Stimulated activated CD4-positive, alpha-beta T cell treated with anti-CD3 and anti-CD28 coated beads, Interleukin-12 subunit alpha, Interleukin-12 subunit beta, amount 100 ng/mL, for 4 hours (primary cell): ENCODE data around the gene SEMA5A.

Source experiments
- DNase-seq: peaks from one replicate; pipeline ENCODE4 v3.0.0-alpha.2; 2020

Gene SEMA5A

GRCh38 chr5:9091896-9092662 lies 453.8 kb downstream of the SEMA5A start:
- DNase-seq = no peak

GRCh38 chr5:9090381-9091026 lies 455.4 kb downstream of the SEMA5A start:
- DNase-seq = no peak

DNA sequence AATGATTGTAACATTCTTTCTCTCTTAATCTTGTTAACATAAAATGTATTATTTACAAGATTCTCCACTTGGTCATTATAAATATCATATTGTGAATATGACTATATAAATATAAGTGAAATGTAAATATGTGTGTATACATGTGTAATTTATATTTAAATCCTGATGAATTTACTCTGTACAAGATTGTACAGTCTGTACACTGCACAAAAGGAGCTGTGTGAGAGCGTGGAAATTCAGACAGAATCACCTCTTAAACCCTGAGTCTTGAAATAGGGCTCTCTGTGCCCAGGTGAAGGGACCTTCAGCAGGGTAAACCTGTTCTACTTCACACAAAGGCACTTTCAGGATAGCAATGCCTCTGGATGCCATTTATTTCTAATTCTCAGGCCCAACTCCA lies 456.0 kb downstream of the SEMA5A start:
- no peak for DNase-seq

- DNase-seq = no peak
Observed at GRCh38 chr5:9082996-9083395, 462.9 kb downstream of the SEMA5A start.

DNA sequence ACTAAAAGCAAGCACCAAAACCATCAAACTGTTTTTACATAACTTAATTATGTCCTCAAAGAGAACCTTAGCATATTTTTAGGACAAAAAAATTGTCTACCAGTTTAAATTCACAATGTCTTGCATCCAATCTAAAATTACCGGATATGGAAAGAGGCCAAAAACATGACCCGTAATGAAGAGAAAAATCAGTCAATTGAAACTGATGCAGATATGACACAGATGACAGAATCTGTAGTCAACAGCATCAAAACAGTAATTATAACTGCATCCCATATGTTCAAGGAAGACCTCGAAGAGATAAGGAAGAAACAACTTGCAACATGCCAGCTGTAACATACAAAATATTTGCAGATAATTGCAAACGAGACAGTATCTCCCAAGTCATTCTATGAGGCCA lies 473.2 kb downstream of the SEMA5A start:
- no peak for DNase-seq

GRCh38 chr5:9071524-9071923 lies 474.4 kb downstream of the SEMA5A start:
- DNase-seq = no peak

GRCh38 chr5:9071074-9071473 lies 474.8 kb downstream of the SEMA5A start:
- DNase-seq = no peak

DNA sequence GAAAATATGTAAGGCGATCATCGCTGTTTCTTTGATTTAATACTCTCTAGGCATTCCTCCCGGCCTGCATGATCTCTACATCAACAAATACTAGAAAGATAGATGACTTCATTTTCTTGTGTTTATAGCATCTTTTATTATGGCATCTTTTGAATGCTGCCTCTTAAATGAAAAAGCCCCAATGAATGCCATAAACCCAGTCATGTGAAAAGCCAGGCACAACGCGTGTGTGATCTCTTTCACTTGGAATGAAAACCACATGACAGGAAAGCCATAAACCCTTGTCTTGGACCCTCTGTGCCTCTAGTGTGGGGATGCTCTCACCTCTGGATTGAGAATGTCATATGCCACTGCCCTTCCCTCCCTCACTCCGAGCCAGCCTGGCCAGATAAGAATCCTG lies 476.2 kb downstream of the SEMA5A start:
- DNase-seq = no peak

DNA sequence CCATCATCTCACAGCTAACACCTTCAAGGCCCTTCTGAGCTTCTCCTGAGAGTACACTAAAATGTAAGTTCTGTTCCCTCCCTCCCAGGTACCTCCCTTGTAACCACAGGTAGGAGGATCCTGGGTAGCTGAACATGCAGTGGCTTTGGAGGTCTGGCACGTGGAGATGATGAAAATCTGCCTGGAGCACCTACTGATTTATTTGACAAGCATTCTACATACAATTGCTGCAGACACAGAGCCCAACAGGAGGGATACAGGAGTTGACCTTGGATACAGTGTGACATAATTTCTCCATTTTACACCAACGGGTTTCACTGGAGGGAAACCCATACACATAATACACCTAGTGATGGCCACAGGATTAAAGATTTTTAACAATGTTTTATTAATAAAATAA lies 478.7 kb downstream of the SEMA5A start:
- DNase-seq = no peak

GRCh38 chr5:9066349-9066748 lies 479.5 kb downstream of the SEMA5A start:
- DNase-seq = no peak

GRCh38 chr5:9063615-9064245 lies 482.1 kb downstream of the SEMA5A start:
- no peak for DNase-seq

DNA sequence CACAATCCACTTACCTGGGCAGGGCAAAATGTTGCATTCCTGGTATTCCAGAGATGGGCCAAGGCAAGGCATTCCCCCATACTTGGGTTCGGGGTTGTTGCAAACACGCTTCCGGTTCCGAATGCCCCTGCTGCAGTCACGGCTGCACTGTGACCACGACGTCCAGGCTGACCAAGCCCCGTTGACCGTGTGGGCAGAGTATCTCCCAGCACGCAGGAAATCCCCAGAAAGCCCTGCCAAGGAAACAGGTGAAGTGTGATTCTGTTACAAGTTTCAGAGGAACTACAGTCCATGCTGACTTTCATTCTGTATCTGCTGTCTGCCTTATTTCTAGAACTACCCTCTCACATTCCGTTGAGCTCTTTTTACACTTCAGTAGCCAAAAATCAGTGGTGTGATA lies 483.0 kb downstream of the SEMA5A start:
- no peak for DNase-seq

DNA sequence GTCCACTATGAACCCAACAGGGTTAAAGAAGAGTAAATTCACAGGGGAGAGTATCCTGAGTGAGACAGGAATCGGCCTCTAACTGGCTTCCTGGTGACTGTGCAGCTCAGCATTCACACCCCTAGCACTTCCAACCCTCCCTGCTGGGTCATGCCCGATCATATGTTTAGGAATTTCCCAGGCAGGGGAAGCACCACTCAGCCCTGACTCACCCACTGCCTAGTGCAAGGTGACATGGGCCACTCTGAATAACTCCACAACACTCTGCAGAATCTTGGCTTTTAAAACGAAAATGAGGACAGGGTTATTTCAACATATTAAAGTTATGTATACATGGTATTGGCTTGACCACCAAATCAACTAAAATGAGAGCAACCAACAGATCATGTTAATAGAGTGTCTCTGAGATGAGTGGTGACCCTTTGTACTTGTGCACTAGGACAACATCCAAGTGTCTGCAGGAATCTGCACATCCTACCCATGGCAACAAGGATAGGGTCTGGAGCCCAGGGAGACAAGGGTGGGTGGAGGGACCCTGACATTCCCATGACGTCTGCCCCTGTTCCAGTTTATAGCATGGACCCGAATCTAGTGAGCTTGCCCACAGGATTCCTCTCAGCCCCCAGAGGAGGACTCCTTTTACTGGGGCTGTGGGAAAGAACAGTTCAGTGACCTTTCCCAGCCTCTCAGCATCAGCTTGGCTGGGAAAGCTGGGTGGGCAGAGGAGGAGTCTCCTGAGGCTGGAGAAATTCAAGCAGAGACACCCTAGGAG lies 485.8 kb downstream of the SEMA5A start:
- no peak for DNase-seq

GRCh38 chr5:9058666-9059065 lies 487.2 kb downstream of the SEMA5A start:
- no peak for DNase-seq

- no peak for DNase-seq
Observed at GRCh38 chr5:9058161-9058560, 487.7 kb downstream of the SEMA5A start.

GRCh38 chr5:9057406-9058000 lies 488.4 kb downstream of the SEMA5A start:
- DNase-seq = no peak

DNA sequence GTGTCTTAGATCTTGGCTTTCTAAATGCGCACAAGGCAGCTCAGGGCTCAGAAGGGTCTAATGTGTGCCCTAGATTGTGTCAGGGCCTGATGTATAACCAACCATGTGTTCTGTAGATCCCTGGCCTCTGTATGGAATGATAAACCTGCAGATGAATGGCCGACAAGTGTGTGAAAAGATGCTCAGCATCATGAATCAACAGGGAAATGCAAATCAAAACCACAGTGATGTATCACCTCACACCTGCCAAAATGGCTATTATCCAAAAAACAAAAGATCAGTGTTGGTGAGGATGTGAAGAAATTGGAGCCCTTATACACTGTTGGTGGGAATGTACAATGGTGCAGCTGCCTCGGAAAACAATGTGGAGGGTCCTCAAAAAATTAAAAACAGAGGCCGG lies 489.8 kb downstream of the SEMA5A start:
- no peak for DNase-seq

DNA sequence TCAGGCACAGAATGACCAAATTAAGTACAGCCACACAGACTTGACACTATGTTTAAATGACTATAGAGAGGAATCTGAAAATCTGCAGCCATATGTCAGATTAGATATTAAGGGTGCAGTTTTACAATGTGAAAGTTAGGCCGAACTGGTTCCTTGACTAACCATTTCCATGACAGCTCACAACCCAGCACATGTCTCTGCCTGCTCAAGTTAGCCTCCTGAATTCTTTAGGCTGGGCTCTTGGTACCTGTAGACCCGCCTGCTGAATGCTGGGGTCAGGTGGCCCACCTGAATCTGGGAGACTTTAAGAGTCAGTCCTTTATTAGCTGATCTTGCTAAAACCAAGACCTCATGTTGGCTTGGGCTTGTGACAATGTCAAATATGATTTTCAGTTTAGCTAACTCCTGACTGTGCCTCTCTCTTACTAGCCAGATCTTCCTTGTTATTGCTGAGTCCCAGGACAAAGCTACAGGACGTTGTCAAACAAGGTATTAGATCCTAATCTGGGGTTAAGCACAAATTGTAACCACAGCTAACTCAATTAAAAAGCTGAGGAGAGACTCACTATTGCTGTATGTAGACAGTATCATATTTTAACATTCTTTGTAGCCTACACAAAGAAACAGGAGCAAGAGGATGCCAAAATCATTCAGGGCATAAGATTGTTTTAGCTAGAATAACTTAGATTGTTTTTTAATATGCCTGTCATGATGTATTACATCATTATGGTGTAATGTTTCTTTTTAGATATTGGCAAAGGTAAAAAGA lies 490.9 kb downstream of the SEMA5A start:
- DNase-seq = no peak

- DNase-seq = no peak
Observed at GRCh38 chr5:9054322-9054721, 491.6 kb downstream of the SEMA5A start.

DNA sequence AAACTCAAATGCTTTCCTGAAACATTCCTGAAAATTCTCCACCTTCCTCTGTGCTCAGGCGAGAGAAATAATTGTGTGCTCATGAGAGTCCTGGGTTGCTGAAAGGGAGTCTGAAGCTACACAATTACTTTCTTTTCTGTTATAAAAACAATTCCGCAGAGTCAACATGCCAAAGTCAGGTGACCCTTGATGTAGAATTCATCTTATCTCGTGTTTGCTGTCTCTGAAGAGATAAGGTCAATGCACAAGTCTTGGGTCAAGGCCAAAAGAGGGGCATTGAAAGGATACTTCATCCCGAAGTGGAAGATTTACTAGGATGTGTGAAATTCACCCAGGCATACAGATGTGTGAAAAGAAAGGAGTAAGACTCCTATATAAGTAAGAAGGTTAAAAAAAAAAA lies 493.5 kb downstream of the SEMA5A start:
- no peak for DNase-seq

GRCh38 chr5:9051779-9052178 lies 494.1 kb downstream of the SEMA5A start:
- DNase-seq = no peak

GRCh38 chr5:9047932-9048331 lies 497.9 kb downstream of the SEMA5A start:
- no peak for DNase-seq
